GF-D8 (cell line): ENCODE results near the gene TMEM192.
"Not testable (repeated sequence)": the region's sequence is repeated elsewhere in the genome, so short reads cannot be mapped to it uniquely, and the experiment has no call there.

Experiments used
- DNase-seq: peaks from one replicate; lab custom pipeline; 2025; lab: John Stamatoyannopoulos, UW

Gene TMEM192

DNA sequence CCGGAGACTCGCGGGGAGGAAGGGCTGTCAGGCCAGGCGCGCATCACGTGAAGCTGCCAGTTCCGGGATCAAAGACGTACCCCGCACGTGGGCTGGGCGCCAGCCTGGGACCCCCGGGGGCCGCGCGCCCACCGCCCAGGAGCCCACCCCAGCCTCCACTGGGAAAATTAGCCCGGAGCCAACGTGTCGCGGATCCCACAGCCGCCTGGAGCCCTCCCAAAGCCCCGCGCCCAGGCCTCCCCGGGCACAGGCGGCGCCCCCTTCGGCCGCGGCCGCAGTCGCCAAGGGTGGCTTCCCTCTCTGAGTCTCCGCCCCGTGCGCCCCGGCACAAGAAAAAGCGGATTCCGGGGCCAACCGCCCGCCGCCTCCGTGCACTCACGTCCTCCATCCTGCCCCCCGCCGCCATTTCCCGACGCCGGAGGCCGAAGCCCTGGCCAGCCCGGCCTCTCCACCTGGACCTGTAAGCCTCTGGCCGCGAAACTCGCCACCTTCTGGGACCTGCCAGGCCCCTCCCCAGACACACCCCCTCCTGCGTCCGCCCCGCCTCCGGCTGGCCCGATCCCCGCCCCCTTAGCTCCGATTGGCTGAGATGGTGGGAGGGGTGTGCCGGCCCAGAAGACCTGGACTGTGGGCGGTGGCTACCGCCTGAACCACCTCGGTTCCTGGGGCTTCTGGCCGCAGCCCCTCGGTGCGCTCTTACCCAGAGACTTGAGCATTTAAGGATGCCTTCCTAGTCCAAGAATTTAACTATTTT lies at the start of gene TMEM192:
Gene TMEM192 (minus strand): TSS at position 493 of the 754 bp plus-strand sequence. CDS start 87 bp downstream, at position 406.
- DNase-seq = peak; percentile 62

DNA sequence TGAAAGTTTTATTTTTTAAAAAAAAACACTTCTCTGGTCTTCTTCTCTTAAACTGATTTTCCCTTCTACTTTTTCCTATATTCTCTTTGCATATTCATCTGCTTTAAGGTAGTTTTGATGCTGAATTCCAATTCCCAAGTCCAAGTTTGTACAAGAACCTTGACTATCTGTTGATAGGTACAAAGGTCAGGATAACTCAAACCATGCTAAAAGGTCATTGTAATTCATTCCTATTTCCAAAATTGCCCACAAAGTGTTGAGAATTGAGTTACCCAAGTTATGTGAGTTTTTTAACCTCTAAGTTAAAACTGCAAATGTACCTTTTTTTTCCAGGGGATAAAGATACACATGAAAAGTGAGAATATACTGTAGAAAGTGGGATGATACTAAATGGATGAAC lies 46.1 kb upstream of the TMEM192 start:
- no peak for DNase-seq

DNA sequence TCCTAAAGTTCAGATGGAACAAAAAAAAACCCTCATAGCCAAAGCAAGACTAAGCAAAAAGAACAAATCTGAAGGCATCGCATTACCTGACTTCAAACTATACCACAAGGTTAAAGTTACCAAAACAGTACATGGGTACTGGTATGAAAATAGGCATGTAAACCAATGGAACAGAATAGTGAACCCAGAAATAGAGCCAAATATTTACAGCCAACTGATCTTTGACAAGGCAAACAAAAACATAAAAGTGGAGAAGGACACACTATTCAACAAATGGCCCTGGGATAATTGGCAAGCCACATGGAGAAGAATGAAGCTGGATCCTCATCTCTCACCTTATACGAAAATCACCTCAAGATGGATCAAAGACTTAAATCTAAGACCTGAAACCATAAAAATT lies 44.2 kb upstream of the TMEM192 start:
- DNase-seq = no peak

DNA sequence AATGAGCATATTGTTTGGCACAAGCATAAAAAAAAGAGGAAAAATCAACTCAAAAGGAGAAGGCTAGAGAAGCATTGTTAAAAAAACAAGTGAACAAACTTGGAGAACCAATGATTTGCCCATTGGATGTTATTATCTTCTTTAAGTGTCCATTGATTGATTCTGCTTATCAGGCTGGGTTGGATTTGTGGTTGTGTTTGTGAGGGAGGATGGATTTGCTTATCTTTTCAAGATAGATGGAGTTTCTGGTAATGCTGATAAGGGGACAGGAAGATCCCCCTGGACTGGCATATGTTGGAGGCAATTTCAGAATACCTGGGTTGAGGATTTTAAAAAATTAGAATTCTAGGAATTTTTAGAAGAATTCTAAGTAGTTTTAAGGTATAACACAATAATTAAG lies 41.8 kb upstream of the TMEM192 start:
- no peak for DNase-seq

DNA sequence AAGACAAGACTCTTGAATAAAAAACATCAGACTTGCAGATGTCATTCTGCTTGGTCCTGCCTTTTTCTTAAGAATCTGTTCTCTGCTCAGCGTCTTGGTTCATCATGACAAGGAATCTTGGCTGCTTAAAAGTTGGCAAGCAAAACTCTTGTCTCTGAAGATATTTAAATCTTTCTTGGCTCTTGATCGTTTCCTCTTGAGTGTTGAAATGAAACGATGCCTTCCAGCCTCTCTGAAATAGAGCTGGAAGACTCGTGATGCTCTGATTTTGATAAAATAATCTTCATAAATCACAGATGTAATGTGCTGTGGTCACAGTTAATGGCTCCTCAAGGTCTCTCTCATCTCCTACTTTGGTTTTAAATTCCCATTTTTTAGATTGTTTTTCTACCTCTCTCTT lies 39.9 kb upstream of the TMEM192 start:
- DNase-seq = no peak

DNA sequence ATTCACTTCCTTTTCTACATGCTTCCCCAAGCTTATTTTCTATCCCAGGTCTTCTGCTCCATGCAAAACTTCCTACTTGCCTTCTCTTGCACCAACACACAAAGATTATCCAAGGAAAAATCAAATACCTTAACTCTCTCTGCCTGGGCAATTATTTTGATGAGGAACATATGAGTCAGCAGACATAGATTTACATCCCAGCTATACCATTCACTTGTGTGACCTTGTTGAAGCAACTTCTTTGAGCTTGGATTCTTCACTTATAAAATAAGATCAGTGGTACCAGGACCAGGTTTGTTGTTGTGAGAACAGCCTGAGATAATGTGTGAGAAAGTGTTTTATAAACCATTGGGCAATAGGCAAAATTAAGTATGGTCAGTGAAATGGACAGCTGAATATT lies 39.1 kb upstream of the TMEM192 start:
- DNase-seq = no peak

DNA sequence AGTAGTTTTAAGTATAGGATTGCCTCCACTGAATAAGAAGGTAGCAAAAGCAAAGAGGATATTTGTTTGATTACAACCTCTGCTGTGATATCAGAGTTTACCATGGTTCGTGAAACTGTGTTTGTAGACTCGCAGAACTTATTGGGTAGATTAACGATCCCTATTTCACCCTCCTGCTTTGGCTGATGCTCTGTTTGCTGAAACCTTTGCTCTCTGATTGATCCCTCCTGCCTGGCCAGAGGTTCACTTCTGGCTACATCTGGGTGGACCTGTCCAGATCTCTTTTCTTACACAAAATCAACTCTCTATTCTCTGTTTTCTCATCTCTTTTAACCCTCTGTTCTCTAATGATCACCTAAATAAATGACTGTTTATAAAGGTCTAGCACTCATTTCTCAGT lies 37.9 kb upstream of the TMEM192 start:
- no peak for DNase-seq

DNA sequence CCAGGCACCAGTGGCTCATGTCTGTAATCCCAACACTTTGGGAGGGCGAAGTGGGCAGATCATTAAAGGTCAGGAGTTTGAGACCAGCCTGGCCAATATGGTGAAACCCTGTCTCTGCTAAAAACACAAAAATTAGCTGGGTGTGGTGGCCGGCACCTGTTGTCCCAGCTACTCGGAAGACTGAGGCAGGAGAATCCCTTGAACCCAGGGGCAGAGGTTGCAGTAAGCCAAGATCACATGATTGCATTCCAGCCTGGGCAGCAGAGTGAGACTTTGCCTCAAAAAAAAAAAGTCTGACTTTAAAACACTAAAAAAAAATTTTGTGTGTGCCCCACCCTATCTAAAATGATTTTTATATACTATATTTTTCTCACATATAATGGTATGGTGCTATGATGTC lies 26.2 kb upstream of the TMEM192 start:
- no peak for DNase-seq

DNA sequence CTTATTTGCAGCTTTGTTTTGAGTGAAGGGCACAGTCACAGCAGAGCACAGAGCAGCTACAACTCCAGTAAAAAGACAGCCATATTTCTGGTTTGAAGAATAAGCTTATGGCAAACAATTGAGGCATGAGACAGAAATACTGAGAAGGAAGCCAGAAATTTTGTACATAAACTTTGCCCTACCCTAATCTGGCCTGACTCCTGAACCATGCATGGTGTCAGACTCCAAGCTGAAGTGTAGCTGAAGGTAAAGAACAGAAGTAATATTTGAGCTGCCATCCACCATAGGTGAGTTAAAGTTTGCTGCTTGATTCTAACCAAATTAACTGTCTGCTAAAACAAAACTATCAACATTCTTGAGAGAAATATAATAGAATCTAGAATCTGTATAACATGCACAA lies 24.5 kb upstream of the TMEM192 start:
- no peak for DNase-seq

DNA sequence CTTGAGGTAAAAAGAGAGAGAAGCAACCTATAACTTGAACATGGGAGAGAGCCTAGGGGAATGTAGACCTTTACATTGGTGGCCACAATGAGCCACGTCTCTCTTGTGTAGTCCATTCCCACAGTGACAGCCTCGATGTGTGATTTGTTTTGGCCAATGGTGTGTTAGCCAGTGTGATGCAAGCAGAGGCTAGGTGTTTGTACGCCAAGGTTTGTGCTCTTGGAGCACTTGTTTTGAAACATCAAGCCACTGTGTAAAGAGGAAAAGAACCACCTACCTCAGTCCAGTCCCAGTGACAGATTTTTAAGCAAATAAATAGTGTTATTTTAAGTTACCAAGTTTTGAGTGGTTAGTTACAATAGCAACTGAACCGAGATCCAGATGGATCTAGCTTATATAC lies 23.9 kb upstream of the TMEM192 start:
- no peak for DNase-seq

DNA sequence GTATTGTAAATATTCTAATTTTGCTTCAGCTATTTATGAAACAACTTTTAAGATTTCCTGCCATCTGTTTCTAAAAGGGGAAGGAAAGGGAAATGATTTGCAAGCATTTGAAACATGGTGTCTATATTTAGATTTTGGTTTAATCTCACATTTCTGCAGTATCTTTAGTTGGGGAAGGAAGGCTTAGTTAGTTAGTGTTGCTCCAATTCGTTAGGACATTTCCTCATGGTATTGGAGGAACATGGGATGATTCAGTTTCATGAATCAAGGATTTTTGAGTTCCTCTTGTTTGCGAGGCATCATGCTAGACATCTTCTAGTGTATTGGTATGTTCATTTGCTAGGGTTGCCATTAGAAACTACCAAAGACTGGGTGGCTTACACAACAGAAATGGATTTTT lies 20.5 kb upstream of the TMEM192 start:
- DNase-seq = peak; percentile 54

DNA sequence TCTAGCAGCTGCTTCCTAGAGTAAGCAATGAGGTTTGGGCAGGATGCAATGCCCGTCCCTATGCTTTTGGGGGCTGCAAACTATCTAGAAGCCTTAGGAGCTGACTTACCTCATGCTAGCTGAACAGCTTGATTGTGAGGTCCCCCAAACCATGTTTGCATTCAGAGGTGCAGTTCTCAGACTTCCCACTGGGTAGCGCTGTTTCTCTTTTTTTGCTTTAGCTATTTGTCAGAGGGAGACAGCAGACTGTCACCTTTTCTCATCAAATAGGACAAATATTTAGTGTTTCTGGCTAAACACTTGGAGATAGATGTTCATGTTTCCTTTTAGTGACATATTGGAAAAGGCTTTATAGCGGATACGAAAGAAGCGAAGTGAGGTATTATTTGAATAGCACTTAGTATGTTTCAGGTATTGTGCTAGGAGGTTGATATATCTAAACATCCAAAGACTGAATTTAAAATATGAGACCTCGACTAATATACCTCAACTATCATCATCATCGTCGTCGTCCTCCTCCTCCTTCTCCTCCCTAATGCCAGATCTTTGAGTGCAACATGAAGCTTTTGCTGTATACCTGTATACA lies 18.7 kb upstream of the TMEM192 start:
- peak; percentile 6 for DNase-seq

DNA sequence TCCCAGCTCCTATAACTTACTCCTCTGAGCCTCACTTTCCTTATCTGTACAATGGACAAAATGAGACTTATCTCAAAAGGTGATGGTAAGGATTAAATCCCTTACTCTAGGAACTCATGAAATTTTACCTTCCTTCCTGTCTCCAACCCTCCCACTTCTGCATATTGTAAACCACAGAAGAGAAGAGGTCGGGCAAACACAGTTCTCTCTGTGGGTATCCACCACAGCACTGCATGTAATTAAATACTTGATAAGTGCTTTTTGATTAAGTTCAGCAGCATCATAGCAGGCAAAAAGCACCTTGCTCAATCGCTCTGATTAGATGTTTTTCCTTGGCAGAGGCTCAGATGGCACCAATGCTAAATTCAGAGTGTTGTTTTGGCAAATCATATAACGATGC lies 17.3 kb upstream of the TMEM192 start:
- DNase-seq = peak; percentile 5

DNA sequence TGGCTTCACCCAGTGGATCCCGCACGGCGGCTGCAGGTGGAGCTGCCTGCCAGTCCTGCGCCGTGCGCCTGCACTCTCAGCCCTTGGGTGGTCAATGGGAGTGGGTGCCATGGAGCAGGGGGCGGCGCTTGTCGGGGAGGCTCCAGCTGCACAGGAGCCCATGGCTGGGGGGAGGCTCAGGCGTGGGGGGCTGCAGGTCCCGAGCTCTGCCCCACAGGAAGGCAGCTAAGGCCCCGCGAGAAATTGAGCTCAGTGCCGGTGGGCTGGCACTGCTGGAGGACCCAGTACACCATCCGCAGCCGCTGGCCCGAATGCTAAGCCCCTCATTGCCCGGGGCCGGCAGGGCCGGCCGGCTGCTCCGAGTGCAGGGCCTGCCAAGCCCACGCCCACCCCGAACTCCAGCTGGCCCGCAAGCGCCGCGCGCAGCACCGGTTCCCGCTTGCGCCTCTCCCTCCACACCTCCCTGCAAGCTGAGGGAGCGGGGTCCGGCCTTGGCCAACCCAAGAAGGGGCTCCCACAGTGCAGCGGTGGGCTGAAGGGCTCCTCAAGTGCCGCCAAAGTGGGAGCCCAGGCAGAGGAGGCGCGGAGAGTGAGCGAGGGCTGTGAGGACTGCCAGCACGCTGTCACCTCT lies 13.3 kb upstream of the TMEM192 start:
- DNase-seq = not testable (repeated sequence)

DNA sequence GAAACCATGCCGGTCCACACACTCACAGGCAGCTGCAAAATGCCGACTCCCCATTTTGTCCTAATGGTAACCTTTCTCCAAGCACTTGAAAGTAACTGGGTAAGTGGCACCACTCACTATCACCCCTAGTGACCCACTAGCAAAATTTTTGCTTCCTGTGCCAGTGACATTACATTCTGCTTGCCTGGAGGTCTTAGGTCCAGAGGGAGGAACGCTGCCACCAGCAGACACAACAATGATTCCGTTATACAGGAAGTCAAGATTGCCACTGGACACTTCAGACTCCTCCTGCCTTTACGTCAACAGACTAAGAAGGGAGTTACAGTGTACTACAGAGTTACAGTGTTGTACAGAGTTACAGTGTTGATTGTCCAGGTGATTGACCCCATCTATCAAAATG lies 11.8 kb upstream of the TMEM192 start:
- DNase-seq = no peak

DNA sequence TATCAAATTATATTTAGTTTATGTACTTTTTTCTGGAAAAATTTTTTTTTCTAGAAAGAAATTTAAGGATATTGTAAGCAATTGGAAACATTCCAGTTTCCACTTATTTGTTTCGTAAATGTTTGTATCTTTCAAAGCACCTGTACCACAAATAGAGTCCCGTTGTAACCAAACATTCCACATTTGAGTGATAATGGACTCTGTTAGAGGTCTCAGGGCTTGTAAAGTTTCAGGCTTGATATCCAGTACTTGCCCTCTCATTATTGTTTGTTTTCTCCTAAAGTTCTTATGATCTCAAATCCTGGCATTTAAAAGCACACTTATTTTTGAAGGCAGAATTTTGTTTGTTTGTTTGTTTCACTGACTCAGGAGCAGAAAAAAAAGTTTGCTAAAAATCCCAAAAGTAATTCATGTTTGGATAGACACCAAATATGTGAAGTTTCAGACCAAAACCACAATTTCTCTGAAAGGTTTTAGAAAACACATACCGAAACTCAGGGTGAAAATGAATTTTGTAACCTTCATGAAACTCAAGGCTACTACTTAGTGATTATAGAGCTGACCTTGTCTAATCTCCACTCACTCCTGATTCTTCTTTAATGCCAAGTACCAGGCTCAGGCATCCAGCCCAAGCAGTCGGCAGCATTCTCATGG lies 5.7 kb upstream of the TMEM192 start:
- DNase-seq = no peak

DNA sequence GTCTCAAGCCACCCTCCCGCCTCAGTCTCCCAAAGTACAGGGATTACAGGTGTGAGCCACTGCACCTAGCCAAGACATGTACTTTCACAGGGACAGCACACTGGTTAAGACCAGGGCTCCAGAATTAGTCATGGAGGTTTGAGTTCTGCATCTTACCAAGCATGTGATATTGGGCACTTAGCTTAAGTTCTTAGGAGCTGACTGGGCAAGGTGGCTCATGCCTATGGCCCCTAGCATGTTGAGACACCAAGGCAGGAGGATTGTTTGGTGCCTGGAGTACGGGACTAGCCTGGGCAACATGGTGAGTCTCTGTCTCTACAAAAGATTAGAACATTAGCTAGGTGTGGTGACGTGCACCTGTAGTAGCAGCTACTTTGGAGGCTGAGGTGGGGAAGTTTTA lies 2.6 kb upstream of the TMEM192 start:
- no peak for DNase-seq

DNA sequence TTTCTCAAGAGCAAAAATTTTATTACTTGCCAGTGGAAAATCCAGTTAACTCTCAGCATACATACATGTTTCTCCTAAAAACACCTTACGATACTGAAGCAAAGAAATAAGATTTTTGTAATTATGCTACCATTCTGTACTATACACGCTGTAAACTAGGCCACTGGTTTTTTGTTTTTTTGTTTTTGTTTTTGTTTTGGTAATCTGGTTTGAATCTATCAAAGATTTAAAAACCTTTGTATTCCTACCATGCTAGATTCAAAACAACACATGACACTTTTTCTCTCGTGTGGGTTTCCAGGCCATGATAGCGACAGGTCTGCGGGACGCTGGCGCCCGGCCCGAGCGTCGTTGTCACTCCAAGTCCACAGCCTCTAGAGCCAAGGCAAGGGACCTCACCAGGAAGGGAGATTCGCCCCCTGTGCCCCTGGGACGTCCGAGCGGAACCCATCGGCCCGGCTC lies 723 bp downstream of the TMEM192 start:
- no peak for DNase-seq

DNA sequence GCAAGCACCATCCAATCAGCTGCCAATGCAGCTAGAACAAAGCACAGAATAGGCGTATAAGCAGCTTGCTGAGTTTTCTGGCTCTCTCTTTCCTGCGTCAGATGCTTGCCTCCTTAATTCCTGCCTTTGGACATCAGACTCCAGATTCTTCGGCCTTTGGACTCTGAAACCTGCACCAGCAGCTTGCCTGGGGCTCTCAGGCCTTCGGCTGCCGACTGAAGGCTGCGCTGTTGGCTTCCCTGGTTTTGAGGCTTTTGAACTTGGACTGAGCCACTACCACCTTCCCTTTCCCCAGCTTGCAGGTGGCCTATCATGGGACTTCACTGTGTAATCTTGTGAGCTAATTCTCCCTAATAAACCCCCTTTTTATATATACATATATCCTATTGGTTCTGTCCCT lies 6.1 kb downstream of the TMEM192 start:
- DNase-seq = no peak

DNA sequence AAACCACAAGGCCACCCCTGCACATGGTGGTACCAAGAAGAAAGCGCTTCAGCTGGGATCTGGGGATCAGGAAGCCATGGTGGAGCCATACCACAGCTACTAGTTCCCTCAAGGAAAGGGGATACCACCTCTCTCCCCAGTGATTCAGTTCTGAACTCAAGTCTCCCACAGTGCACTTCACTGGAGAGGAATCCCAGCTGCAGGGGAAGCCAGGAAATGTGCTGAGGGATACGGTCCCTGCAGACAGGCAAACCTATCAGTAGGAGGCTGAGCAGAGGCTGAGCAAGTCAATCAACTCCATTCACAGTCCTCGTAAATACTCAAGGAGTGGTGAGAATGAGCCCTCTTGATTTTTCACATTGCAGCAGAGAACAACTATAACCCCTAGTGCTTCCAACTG lies 11.0 kb downstream of the TMEM192 start:
- no peak for DNase-seq

DNA sequence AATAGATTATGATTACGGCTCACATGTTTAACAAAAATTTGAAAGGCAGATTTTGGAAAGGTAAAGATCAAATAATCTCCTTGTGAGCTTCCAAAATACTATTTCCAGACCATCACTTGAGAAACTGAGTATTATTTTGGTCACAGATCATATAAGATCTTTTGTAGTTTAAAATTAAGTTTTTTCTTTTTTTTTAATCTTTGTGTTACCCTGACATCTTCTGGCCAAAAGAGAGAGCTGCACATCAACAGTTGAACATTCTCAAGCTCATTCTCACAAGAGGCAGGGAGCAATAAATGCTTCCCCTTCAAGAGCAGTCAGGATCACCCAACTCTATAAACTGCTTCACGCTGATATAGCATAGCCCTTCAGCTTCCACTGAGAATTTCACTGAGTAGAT lies 15.9 kb downstream of the TMEM192 start:
- DNase-seq = no peak

DNA sequence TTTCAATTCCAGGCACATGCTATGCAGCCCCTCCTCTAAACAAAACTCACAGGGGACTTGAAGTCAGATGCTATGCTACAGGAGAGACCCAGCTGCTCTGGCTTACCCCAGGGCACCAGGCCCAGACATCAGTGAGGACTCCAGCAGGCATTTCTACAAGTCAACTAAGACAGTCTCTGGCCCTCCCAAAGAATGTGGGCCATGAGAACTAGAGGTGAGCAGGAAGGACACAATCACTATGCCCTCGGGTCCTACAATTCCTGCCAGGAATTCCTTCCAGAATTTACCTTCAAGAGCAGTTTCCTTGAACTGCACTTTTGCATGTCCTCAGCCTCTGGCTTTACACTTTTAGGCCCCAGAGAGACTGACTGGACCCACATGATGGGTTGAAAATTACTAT lies 17.4 kb downstream of the TMEM192 start:
- DNase-seq = no peak

DNA sequence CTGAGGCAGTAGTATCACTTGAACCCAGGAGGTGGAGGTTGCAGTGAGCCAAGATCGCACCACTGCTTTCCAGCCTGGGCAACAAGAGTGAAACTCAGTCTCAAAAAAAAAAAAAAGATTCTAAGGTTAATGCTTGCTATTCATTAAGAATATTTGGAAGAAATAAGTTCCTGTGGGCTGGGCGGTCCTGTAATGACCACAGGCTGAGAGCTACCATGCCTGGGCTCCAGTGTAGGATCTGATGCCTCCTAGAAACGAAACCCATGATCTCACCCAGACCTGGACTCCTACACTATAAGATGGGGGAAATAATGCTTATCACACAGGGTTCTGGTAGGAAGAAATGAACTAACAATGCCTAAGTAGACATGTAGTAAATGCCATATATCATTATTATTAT lies 17.8 kb downstream of the TMEM192 start:
- DNase-seq = no peak
